Loucy (cell line): ENCODE measurements around the gene CPLANE1.
"Not testable (repeated sequence)": the region's sequence is repeated elsewhere in the genome, so short reads cannot be mapped to it uniquely, and the experiment has no call there.

Source experiments
- H2AFZ ChIP-seq: fragments of 200-600 bp; sonication (generic); 2 replicates; pipeline ENCODE4 v1.6.0; 2016; ENCODE audit warnings: antibody characterized with exemption, mild to moderate bottlenecking, low read length, moderate library complexity
- H3F3A ChIP-seq: fragments of 200-600 bp; 2 replicates; pipeline ENCODE4 v1.6.0; 2016; ENCODE audit warnings: antibody characterized with exemption, low read depth, mild to moderate bottlenecking
- H3K27me3 ChIP-seq: fragments of 200-600 bp; sonication (generic); 2 replicates; pipeline ENCODE4 v1.6.1; 2014; ENCODE audit warnings: low read length, mild to moderate bottlenecking; ENCODE audit not compliant: insufficient read depth, poor library complexity, severe bottlenecking
- H3K36me3 ChIP-seq: fragments of 200-600 bp; sonication (generic); 2 replicates; pipeline ENCODE4 v1.6.1; 2016; ENCODE audit warnings: low read length; ENCODE audit not compliant: insufficient read depth
- H3K4me1 ChIP-seq: fragments of 200-600 bp; sonication (generic); 2 replicates; pipeline ENCODE4 v1.5.1; 2014; ENCODE audit warnings: low read length, mild to moderate bottlenecking; ENCODE audit not compliant: insufficient read depth, poor library complexity, severe bottlenecking
- H3K4me2 ChIP-seq: fragments of 200-600 bp; sonication (generic); 2 replicates; pipeline ENCODE4 v1.6.0; 2014; ENCODE audit warnings: antibody characterized with exemption, low read length, low read depth, mild to moderate bottlenecking; ENCODE audit not compliant: poor library complexity, severe bottlenecking
- H3K4me3 ChIP-seq: fragments of 200-600 bp; sonication (generic); 2 replicates; pipeline ENCODE4 v1.5.1; 2014; ENCODE audit warnings: low read length, mild to moderate bottlenecking, mixed read lengths; ENCODE audit not compliant: poor library complexity, severe bottlenecking
- H3K79me2 ChIP-seq: fragments of 200-600 bp; sonication (generic); 2 replicates; pipeline ENCODE4 v1.6.1; 2014; ENCODE audit warnings: low read length; ENCODE audit not compliant: insufficient read depth
- H3K9ac ChIP-seq: fragments of 200-600 bp; sonication (generic); 2 replicates; pipeline ENCODE4 v1.6.0; 2014; ENCODE audit warnings: mild to moderate bottlenecking, low read depth, low read length, moderate library complexity; ENCODE audit not compliant: poor library complexity, severe bottlenecking
- H3K9me2 ChIP-seq: fragments of 200-600 bp; sonication (generic); replicated peaks from 2 replicates; pipeline ENCODE4 v1.6.1; 2016; ENCODE audit warnings: low read depth, low read length, mixed read lengths
- H3K9me3 ChIP-seq: fragments of 200-600 bp; sonication (generic); 2 replicates; pipeline ENCODE4 v1.6.1; 2014; ENCODE audit warnings: mild to moderate bottlenecking, antibody characterized with exemption, low read length, low read depth; ENCODE audit not compliant: insufficient read depth
- H4K20me1 ChIP-seq: fragments of 200-600 bp; sonication (generic); 2 replicates; pipeline ENCODE4 v1.6.0; 2014; ENCODE audit warnings: antibody characterized with exemption, low read length, mild to moderate bottlenecking; ENCODE audit not compliant: insufficient read depth, poor library complexity, severe bottlenecking
- EZH2phosphoT487 ChIP-seq: fragments of 200-600 bp; IDR thresholded peaks from 2 replicates; pipeline ENCODE4 v1.6.1; 2018; ENCODE audit warnings: antibody characterized with exemption, mild to moderate bottlenecking, moderate library complexity, borderline replicate concordance
- TF ChIP-seq, protein P1 (sequence below): fragments of 200-600 bp; sonication (generic); conservative IDR thresholded peaks from 2 replicates; pipeline ENCODE4 v1.5.1; 2014; ENCODE audit warnings: mild to moderate bottlenecking, antibody characterized with exemption, low read length

CPLANE1 gene

DNA sequence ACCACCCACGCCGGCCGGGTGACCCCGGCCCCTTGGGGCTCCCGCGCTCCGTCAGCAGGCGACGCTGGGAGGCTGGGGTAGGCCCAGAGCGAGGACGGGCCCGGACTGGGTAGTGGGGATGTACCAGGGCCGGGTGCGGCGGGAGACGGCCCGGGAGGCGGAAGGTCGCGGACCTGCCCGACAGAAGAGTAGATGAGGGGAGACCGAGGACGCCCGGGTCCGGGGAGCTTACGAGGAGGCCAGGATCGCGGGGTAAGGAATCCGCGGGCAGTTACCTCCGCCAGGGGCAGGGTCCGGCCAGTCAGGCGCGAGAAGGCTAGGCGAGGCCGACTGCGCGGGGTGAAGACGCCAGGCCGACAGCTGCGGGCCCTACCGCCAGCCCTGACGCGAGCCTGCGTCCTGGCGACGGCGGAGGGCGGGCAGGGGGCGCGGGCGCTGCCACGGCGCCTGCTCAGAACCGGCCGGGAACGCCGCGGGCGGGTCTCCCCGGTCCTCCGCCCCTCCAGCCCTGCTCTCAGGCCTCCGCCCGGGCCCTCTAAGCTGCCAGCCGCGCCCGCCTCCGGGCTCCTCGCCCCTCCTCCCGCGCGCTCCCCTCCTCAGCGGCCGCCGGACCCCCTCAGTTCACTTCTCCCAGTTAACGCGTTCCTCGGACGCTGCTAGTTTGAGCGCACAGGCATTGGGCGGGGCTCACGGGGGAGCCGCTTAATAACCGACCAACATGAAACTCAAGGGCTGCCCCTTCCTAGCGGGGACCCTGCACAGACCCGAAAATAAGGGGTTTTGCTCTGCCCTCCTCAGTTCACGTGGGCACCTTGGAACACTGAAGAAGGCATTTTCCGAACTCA, at the start of gene CPLANE1:
Gene CPLANE1 (minus strand): TSS at position 407 of the 845 bp plus-strand sequence. CDS start 1,678 bp downstream, outside the sequence.
- H3F3A ChIP-seq = no peaks in the 10 kb centered on the region
- H3K4me3 ChIP-seq = peak within 1 kb of the TSS; percentile 83
- H4K20me1 ChIP-seq = peaks cover 3% of the 10 kb centered on the region
- no peaks in the 10 kb centered on the region for H3K27me3 ChIP-seq
- peak within 1 kb of the TSS; percentile 88 for H3K4me2 ChIP-seq
- no peaks in the 10 kb centered on the region for H3K36me3 ChIP-seq
- peaks cover 21% of the 10 kb centered on the region for H3K4me1 ChIP-seq
- H3K9ac ChIP-seq = peak within 1 kb of the TSS; percentile 80
- H3K9me2 ChIP-seq = no peaks in the 10 kb centered on the region
- peak within 1 kb of the TSS; percentile 94 for H2AFZ ChIP-seq
- no peaks in the 10 kb centered on the region for H3K9me3 ChIP-seq
- H3K79me2 ChIP-seq = no peaks in the 10 kb centered on the region
- no peak for TF ChIP-seq EZH2phosphoT487
- TF ChIP-seq, protein P1, sequence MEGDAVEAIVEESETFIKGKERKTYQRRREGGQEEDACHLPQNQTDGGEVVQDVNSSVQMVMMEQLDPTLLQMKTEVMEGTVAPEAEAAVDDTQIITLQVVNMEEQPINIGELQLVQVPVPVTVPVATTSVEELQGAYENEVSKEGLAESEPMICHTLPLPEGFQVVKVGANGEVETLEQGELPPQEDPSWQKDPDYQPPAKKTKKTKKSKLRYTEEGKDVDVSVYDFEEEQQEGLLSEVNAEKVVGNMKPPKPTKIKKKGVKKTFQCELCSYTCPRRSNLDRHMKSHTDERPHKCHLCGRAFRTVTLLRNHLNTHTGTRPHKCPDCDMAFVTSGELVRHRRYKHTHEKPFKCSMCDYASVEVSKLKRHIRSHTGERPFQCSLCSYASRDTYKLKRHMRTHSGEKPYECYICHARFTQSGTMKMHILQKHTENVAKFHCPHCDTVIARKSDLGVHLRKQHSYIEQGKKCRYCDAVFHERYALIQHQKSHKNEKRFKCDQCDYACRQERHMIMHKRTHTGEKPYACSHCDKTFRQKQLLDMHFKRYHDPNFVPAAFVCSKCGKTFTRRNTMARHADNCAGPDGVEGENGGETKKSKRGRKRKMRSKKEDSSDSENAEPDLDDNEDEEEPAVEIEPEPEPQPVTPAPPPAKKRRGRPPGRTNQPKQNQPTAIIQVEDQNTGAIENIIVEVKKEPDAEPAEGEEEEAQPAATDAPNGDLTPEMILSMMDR = no peak

DNA sequence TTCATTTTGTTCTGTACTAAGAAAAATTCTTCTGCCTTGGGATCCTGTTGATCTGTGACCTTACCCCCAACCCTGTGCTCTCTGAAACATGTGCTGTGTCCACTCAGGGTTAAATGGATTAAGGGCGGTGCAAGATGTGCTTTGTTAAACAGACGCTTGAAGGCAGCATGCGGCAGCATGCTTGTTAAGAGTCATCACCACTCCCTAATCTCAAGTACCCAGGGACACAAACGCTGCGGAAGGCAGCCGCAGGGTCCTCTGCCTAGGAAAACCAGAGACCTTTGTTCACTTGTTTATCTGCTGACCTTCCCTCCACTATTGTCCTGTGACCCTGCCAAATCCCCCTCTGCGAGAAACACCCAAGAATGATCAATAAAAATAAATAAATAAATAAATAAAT, 47.1 kb upstream of the CPLANE1 start:
- H3K4me2 ChIP-seq, H3K4me1 ChIP-seq, H2AFZ ChIP-seq, H3K9ac ChIP-seq, H3K9me3 ChIP-seq, H3K9me2 ChIP-seq, H3K4me3 ChIP-seq, H3F3A ChIP-seq, H3K27me3 ChIP-seq, H3K79me2 ChIP-seq, H4K20me1 ChIP-seq: not testable (repeated sequence)
- peaks cover 63% of the 10 kb centered on the region for H3K36me3 ChIP-seq

DNA sequence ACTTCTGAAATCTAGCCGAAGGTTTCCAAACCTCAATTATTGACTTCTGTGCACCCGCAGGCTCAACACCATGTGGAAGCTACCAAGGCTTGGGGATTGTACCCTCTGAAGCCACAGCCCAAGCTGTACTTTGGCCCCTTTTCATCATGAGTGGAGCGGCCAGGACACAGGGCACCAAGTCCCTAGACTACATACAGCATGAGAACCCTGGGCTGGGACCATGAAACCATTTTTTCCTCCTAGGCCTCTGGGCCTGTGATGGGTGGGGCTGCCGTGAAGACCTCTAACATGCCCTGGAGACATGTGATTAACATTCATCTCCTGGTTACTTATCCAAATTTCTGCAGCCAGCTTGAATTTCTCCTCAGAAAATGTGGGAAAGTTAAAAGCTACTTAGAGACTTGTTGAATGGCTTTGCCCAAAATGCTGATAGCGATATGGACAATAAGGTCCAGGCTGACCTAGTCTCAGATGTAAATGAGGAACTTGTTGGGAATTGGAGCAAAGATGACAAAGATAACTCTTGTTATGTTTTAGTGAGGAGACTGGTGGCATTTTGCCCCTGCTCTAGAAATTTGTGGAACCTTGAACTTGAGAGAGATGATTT, 34.1 kb upstream of the CPLANE1 start:
- H2AFZ ChIP-seq = no peak overlapping the region
- H3F3A ChIP-seq = no peaks in the 10 kb centered on the region
- H3K4me1 ChIP-seq = no peaks in the 10 kb centered on the region
- H3K79me2 ChIP-seq = no peaks in the 10 kb centered on the region
- no peak overlapping the region for H3K4me2 ChIP-seq
- H3K4me3 ChIP-seq = no peak overlapping the region
- TF ChIP-seq, protein P1 = no peak
- TF ChIP-seq EZH2phosphoT487 = no peak
- H3K27me3 ChIP-seq = no peaks in the 10 kb centered on the region
- no peak overlapping the region for H3K9ac ChIP-seq
- H3K9me2 ChIP-seq = no peaks in the 10 kb centered on the region
- H4K20me1 ChIP-seq = no peaks in the 10 kb centered on the region
- no peaks in the 10 kb centered on the region for H3K36me3 ChIP-seq
- peaks cover 18% of the 10 kb centered on the region; the same call in 1 of the 2 replicates for H3K9me3 ChIP-seq
